ENCODE results near the gene TRIM43B. TPM values are rescaled to one million over a fixed set of nuclear protein-coding genes. Genes with fewer than 3 reads are reported as not detected.
"Not testable (repeated sequence)": the region's sequence is repeated elsewhere in the genome, so short reads cannot be mapped to it uniquely, and the experiment has no call there.

The TRIM43B gene
- total RNA-seq, 1 experiment from 2014 or later = not detected

- intact Hi-C loops (cut with micrococcal nuclease; ENCODE audit: unreplicated experiment); H3K27ac Mint-ChIP-seq (ENCODE audit: unreplicated experiment); H3K4me3 Mint-ChIP-seq (ENCODE audit: unreplicated experiment); H3K4me3 ChIP-seq (ENCODE audit: low read depth, low read length); H3K36me3 ChIP-seq (ENCODE audit: control insufficient read depth, insufficient read depth, low read length); CTCF ChIA-PET; H3K9me3 ChIP-seq; H3K4me1 ChIP-seq; POLR2A ChIA-PET; H3K36me3 Mint-ChIP-seq (ENCODE audit: insufficient read depth, unreplicated experiment); BruUV-seq (replicated peaks); H3K4me1 Mint-ChIP-seq (ENCODE audit: low read depth, unreplicated experiment); DNase-seq; H3K27me3 Mint-ChIP-seq (ENCODE audit: insufficient read depth, unreplicated experiment); H3K9me3 Mint-ChIP-seq (ENCODE audit: unreplicated experiment); H3K27me3 ChIP-seq (replicated peaks; ENCODE audit: control insufficient read depth, insufficient read depth, low read length): not testable (repeated sequence)
Measured at GRCh38 chr2:95442474-95443099, 42.0 kb downstream of the TRIM43B start.

- not testable (repeated sequence) for H3K9me3 ChIP-seq
Measured at GRCh38 chr2:95435872-95436209, 48.7 kb downstream of the TRIM43B start.

GRCh38 chr2:95435162-95435871 is 49.2 kb downstream of the TRIM43B start:
- H3K36me3 ChIP-seq (ENCODE audit: control insufficient read depth, insufficient read depth, low read length); CTCF ChIA-PET; POLR2A ChIA-PET; H3K27me3 ChIP-seq (replicated peaks; ENCODE audit: control insufficient read depth, insufficient read depth, low read length); intact Hi-C loops (cut with micrococcal nuclease; ENCODE audit: unreplicated experiment); H3K27ac Mint-ChIP-seq (ENCODE audit: unreplicated experiment); H3K9me3 Mint-ChIP-seq (ENCODE audit: unreplicated experiment); H3K4me1 Mint-ChIP-seq (ENCODE audit: low read depth, unreplicated experiment); DNase-seq; H3K4me3 Mint-ChIP-seq (ENCODE audit: unreplicated experiment); H3K27me3 Mint-ChIP-seq (ENCODE audit: insufficient read depth, unreplicated experiment); H3K36me3 Mint-ChIP-seq (ENCODE audit: insufficient read depth, unreplicated experiment); BruUV-seq (replicated peaks); H3K4me1 ChIP-seq; H3K4me3 ChIP-seq (ENCODE audit: low read depth, low read length); H3K9me3 ChIP-seq: not testable (repeated sequence)

More at GRCh38 chr2:95435872-95436209, 48.7 kb downstream of the TRIM43B start:
- H3K4me1 Mint-ChIP-seq (ENCODE audit: low read depth, unreplicated experiment); H3K36me3 ChIP-seq (ENCODE audit: control insufficient read depth, insufficient read depth, low read length); H3K4me3 ChIP-seq (ENCODE audit: low read depth, low read length); POLR2A ChIA-PET; BruUV-seq (replicated peaks); H3K27me3 Mint-ChIP-seq (ENCODE audit: insufficient read depth, unreplicated experiment); DNase-seq; H3K9me3 Mint-ChIP-seq (ENCODE audit: unreplicated experiment); H3K27me3 ChIP-seq (replicated peaks; ENCODE audit: control insufficient read depth, insufficient read depth, low read length); H3K4me1 ChIP-seq; CTCF ChIA-PET; H3K36me3 Mint-ChIP-seq (ENCODE audit: insufficient read depth, unreplicated experiment); H3K27ac Mint-ChIP-seq (ENCODE audit: unreplicated experiment); intact Hi-C loops (cut with micrococcal nuclease; ENCODE audit: unreplicated experiment); H3K4me3 Mint-ChIP-seq (ENCODE audit: unreplicated experiment): not testable (repeated sequence)

GRCh38 chr2:95434507-95435076 is 50.0 kb downstream of the TRIM43B start:
- BruUV-seq (replicated peaks); intact Hi-C loops (cut with micrococcal nuclease; ENCODE audit: unreplicated experiment): not testable (repeated sequence)

GRCh38 chr2:95433973-95434372 is 50.6 kb downstream of the TRIM43B start:
- H3K9me3 Mint-ChIP-seq (ENCODE audit: unreplicated experiment); BruUV-seq (replicated peaks); H3K4me3 Mint-ChIP-seq (ENCODE audit: unreplicated experiment); H3K27ac Mint-ChIP-seq (ENCODE audit: unreplicated experiment); H3K36me3 Mint-ChIP-seq (ENCODE audit: insufficient read depth, unreplicated experiment); H3K27me3 ChIP-seq (replicated peaks; ENCODE audit: control insufficient read depth, insufficient read depth, low read length); intact Hi-C loops (cut with micrococcal nuclease; ENCODE audit: unreplicated experiment); H3K27me3 Mint-ChIP-seq (ENCODE audit: insufficient read depth, unreplicated experiment); POLR2A ChIA-PET; H3K4me1 Mint-ChIP-seq (ENCODE audit: low read depth, unreplicated experiment); H3K4me3 ChIP-seq (ENCODE audit: low read depth, low read length); CTCF ChIA-PET; H3K36me3 ChIP-seq (ENCODE audit: control insufficient read depth, insufficient read depth, low read length); DNase-seq; H3K9me3 ChIP-seq; H3K4me1 ChIP-seq: not testable (repeated sequence)

More at GRCh38 chr2:95434507-95435076, 50.0 kb downstream of the TRIM43B start:
- POLR2A ChIA-PET; H3K4me3 Mint-ChIP-seq (ENCODE audit: unreplicated experiment); H3K27ac Mint-ChIP-seq (ENCODE audit: unreplicated experiment); H3K4me1 Mint-ChIP-seq (ENCODE audit: low read depth, unreplicated experiment); H3K9me3 ChIP-seq; H3K27me3 Mint-ChIP-seq (ENCODE audit: insufficient read depth, unreplicated experiment); H3K36me3 ChIP-seq (ENCODE audit: control insufficient read depth, insufficient read depth, low read length); CTCF ChIA-PET; H3K27me3 ChIP-seq (replicated peaks; ENCODE audit: control insufficient read depth, insufficient read depth, low read length); H3K36me3 Mint-ChIP-seq (ENCODE audit: insufficient read depth, unreplicated experiment); H3K9me3 Mint-ChIP-seq (ENCODE audit: unreplicated experiment); DNase-seq; H3K4me1 ChIP-seq; H3K4me3 ChIP-seq (ENCODE audit: low read depth, low read length): not testable (repeated sequence)

GRCh38 chr2:95433373-95433772 is 51.2 kb downstream of the TRIM43B start:
- H3K27me3 ChIP-seq (replicated peaks; ENCODE audit: control insufficient read depth, insufficient read depth, low read length); intact Hi-C loops (cut with micrococcal nuclease; ENCODE audit: unreplicated experiment); H3K9me3 Mint-ChIP-seq (ENCODE audit: unreplicated experiment); H3K4me3 Mint-ChIP-seq (ENCODE audit: unreplicated experiment); H3K36me3 ChIP-seq (ENCODE audit: control insufficient read depth, insufficient read depth, low read length); H3K4me1 Mint-ChIP-seq (ENCODE audit: low read depth, unreplicated experiment); H3K9me3 ChIP-seq; H3K27ac Mint-ChIP-seq (ENCODE audit: unreplicated experiment); H3K36me3 Mint-ChIP-seq (ENCODE audit: insufficient read depth, unreplicated experiment); CTCF ChIA-PET; H3K4me3 ChIP-seq (ENCODE audit: low read depth, low read length); POLR2A ChIA-PET; DNase-seq; BruUV-seq (replicated peaks); H3K27me3 Mint-ChIP-seq (ENCODE audit: insufficient read depth, unreplicated experiment); H3K4me1 ChIP-seq: not testable (repeated sequence)
